GM21737 (cell line): ENCODE measurements around the gene MRAP.
A peak's percentile ranks its signal among the peaks of the same experiment; 100 is the strongest.
"Not testable (repeated sequence)": the region's sequence is repeated elsewhere in the genome, so short reads cannot be mapped to it uniquely, and the experiment has no call there.

Experiments
- ATAC-seq: cut with Tn5 transposase; IDR thresholded peaks from one replicate; pipeline ENCODE4 v1.9.1; 2021; ENCODE audit warnings: mild to moderate bottlenecking, moderate library complexity; ENCODE audit not compliant: unreplicated experiment

MRAP gene

DNA sequence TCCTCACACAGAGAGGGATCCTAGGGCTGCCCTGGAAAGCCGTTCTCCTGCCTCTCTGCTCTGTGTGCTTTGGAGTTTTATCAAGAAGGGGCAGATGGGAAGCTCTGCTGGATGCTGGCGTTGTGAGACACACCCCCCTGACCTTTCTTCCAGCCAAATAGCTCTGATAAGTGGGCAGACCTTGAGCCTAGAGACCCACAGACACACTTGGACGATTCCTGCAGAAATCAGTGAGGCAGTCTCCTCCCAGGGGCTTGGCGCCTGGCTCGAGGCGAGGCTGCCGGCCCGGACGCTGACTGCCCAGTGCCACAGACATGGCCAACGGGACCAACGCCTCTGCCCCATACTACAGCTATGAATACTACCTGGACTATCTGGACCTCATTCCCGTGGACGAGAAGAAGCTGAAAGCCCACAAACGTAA, at the start of gene MRAP:
Gene MRAP, plus strand, starts transcription at position 198 of the 424 bp plus-strand sequence. Its CDS starts 117 bp downstream, at position 315.
- ATAC-seq = no peak

DNA sequence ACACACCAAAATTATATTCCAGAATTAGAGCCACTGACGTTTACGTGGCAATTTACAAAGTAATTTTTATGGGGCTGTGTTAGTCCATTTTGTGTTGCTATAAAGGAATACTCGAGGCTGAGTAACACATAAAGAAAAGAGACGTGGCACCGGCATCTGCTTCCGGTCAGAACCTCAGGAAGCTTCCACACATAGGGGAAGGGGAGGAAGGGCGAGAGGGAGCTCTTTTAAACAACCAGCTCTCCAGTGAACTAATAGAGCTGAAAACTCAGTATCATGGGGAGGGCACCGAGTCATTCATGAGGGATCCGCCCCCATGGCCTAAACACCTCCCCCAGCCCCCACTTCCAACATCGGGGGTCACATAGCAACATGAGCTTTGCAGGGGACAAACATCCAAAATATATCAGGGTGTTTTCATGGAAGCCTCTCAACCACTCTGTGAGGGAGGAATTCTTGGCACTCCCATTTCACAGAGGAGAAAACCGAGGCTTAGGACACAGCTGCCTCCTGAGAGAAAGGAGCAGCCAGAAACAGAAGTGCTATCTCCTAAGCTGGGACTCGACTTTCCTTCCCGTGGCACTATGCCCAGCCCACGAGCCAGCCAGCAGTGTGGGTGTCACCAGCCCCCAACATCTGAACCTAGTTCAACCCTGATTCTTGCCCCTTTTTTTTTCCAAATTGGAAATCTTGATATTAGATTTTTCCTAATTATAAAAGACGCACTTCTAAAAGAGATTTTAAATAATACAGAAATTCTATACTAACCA, 49.0 kb upstream of the MRAP start:
- no peak for ATAC-seq

DNA sequence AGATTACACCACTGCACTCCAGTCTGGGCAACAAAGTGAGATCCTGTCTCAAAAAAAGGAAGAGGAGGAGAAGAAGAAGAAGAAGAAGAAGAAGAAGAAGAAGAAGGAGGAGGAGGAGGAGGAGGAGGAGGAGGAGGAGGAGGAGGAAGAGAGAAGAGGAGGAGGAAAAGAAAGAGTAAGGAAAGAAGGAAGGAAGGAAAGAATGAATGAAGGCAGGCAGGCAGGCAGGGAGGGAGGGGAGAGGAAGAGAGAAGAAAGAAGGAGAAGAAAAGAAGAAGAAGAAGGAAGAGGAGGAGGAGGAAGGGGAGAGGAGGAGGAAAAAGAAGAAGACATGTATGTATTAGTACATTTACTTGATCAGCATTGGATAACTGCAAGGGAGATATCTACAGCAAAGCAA, 46.5 kb upstream of the MRAP start:
- no peak for ATAC-seq

DNA sequence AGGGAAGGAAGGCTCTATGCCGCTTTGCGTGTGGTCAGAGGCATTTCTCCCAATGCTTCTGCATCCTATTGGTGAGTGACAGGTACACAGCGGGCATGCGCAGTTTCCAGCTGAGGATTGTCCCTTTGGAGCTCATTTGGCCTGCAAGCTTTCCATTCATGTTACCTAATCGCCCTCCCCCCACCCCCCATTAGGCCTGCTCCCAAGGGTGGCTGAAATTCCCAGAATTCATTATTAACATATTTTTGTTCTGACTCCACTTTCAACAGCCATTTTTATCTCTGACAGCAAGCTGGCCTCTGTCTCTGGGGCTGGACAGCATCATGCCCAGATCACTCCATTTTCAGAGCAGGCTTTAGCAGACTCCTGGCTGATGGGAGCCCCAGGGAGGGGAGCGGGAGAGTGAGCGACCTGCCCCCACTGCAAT, 45.4 kb upstream of the MRAP start:
- ATAC-seq = no peak

DNA sequence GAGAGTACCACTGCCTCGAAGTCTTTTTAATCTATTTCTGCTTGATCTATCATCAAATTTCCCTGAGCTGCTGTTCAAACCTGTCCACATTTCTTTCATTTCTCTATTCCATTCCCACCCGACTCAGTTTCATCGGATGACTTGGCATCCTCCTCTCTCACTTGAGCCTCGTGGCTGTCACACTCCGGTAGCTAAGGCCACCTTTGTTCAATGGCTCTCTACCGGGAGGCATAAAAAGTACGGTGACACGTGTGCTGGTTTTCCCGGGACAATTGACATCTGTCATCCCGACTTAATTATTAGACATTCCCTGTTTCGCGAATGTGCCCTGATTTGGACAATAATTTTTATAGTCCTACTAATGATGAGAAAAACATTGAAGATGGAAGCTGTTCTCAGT, 42.4 kb upstream of the MRAP start:
- no peak for ATAC-seq

DNA sequence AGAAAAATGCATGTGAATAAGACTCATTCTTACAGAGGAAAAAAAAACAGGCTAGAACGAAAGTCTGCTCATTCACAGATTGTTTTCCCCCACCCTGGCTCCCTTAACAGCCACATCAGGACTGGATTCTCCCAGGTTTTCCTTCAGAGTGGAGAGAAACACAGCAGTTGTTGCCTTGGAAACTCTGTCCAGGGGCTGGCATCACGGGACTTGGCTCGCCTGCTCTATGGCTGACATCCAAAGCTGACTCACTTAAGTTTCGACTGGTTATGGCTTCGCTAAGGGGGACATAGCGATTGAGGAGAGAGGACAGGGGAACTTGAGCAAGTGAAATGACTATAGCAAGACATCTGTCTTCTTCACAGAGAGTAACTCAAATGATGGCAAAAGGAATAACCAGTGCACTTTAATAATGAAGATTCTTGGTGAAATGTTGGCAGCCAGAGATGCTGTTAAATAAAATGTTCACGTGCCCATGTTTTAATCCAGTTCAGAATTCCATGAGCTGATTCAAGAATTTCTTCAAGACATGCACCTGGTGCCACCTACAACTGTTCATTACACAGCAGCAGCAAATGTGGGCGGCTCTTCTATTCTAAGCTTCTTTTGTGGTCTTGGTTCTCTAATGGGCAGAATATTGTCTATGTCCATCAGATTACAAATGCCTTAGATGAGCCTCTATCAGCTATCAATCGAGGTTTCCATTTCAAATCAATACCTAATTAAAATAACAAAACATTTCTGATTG, 41.6 kb upstream of the MRAP start:
- ATAC-seq = no peak

DNA sequence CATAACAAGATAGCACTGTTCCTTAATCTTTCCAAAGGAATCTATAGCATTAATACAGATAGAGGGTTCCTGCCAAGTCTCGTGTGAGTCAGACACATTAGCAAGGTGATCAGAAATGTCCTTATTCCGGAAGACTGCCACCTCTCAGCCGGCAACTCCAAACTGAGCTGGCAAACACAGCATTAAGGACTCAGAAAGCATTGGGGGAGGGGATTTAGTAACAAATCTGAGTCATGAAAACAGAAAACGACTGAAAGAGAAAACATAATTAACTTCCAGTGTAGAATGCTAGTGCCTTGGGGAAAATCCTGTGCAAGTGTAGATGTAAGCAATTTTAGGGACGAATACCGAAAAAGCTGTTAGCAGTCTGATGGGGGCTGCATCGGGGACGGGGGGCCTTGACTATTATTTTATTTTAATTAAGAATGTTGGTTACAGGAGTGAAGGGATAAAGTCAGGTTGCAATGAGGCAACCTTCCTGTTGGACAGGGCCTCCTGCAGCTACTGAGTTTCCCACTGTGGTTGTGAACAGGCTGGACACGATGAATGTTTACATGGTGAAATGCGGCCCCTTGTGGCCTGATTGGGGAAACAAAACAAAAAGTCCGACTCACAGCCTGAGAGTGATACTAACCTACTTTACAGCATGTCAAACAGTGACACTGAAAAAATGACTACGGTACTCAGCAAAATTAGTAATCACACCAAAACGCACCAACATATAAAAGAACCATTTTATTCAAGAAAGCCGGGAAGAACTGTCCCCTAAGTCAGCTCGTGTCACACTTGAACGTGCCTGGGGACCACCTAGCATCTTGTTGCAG, 40.5 kb upstream of the MRAP start:
- no peak for ATAC-seq

DNA sequence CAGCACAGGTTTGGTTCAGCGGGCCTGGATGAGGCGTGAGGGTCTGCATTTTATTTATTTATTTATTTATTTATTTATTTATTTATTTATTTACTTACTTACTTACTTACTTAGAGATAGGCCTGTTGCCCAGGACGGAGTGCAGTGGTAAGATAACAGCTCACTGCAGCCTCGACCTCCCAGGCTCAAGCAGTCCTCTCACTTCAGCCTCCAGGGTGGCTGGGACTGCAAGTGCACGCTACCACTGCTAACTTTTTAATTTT, 39.9 kb upstream of the MRAP start:
- ATAC-seq = not testable (repeated sequence)

DNA sequence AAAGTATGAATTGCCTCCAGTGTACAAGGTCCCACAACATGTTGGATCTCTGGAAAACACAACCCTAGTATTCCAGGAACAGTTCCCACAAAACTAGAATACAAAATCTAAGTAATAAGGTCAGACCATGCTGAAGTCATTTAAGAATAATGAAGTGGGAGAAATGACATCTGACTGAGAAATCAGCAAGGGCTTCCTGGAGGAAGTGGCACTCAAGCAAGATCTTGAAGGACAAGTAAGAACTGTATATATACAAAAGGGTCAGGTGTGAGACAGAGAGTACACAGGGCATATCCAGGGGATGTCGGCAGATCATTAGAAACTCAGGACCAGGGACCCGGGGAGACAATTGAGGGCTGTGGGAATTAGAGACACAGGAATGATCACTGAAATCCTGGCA, 38.5 kb upstream of the MRAP start:
- no peak for ATAC-seq

DNA sequence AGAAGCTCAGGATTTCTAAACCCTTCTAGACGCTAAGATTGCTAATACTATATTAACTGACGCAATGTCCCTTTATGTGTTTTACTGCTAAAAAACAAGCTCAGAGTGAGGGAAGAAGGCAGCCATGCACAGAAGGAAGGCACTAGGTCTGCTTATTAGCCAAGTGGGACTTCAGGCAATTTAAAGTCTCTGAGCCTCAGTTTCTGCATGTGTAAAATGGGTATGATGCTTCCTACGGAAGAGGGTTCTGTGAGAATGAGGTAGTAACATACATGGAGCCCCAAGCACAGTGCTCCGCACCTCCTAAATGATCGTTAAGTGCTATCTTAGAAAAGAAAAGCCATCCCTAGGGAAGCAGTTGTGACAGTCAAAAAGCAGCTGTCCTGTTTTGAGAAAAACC, 36.7 kb upstream of the MRAP start:
- no peak for ATAC-seq

DNA sequence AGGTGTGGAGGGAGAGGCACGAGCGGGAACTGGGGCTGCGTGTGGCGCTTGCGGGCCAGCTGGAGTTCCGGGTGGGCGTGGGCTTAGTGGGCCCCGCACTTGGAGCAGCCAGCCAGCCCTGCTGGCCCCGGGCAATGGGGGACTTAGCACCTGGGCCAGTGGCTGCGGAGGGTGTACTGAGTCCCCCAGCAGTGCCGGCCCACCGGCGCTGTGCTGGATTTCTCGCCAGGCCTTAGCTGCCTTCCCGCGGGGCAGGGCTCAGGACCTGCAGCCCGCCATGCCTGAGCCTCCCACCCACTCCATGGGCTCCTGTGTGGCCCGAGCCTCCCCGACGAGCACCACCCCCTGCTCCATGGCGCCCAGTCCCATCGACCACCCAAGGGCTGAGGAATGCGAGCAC, 33.3 kb upstream of the MRAP start:
- not testable (repeated sequence) for ATAC-seq

DNA sequence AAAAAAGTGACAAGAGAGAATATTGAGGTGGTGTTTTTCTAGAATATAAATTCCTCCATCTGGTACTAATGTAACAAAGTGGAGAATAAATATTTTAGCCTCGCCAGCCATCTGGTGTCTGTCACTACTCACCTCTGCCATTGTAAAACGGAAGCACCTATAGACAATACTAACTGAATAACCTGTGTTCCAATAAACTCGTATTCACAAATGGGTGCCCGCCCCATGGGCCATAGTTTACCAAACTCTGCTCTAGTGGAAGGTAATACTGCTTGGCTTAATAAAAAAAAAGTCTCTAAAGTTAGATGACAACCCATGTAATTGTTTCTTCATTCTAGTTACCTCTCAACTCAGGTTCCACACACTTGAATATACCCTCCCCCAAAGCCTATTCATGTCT, 27.9 kb upstream of the MRAP start:
- no peak for ATAC-seq

DNA sequence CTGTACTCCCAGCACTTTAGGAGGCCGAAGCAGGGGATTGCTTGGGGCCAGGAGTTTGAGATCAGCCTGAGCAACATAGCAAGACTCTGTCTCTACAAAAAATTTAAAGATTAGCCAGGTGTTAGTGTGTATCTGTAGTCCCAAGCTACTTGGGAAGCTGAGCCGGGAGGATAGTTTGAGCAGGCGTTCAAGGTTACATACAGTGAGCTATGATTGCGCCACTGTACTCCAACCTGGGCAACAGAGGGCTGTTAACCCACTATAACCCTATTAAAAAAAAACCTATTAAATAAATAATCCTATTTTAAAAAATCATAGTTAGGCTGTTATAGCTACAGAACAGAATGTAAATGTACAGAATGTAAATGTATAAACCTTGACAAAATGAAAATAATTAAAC, 22.0 kb upstream of the MRAP start:
- no peak for ATAC-seq

DNA sequence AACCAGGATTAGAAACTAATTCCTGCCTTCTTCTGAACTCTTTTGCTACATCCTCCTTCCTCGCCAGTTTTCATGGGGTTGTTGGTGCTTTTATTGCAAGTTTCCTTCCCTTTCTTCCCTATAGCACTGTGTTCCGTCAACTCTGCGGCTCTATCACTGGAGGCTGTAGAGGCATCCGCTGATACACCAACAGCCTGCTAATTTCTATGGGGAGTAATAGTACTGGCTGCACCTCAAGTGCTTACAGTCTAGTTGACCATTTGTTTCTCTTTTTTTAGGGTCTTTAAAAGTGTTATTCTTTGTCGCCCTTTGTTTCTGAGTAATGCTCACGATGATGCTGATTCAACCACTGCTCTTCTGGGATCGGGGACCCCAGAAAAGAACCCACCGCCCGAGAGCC, 20.6 kb upstream of the MRAP start:
- no peak for ATAC-seq

DNA sequence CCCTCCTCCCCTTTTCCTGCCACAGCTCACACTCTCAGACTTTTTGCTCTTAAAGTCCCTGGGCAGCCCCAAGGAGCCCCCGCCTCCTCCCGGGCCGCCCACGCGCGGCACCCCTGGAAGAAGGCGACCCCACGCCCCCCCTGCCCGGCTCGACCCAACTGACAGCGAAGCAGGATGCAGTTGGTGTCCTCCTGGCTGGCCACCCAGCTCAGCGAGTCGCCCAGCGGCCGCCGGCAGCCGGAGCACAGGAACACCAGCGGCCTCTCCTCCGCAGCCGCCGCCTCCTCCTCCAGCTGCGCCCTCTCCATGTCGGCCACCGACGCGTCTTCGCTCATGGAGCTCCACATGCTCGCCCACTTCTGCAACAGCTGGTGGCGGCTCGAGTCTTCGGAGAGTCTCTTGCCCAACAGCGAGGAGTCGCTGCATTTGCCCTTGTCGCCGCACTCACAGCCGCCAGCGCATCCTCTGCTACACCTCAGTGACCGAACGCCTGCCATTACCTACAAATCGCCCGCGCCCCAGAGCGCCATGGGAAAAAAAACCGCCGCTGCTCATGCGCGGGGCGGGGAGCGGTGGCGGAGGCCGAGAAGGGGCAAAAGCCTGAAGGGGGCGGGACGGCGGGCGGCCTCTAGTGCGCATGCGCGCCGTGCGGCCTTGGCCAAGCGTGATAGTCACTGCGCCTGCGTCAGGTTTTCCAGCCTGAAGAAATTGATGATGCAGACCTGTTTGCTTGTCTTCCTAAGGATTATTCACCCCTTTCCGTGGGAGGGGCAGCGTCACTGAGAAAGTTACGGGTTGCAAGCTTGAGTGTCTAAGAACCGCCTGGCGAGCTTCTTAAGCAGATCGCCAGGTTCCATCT, 19.9 kb upstream of the MRAP start, which contains the start of gene MIS18A:
Gene MIS18A, minus strand, starts transcription at position 532 of the 859 bp plus-strand sequence. Its CDS starts 35 bp downstream, at position 497.
- peak; percentile 93 for ATAC-seq

DNA sequence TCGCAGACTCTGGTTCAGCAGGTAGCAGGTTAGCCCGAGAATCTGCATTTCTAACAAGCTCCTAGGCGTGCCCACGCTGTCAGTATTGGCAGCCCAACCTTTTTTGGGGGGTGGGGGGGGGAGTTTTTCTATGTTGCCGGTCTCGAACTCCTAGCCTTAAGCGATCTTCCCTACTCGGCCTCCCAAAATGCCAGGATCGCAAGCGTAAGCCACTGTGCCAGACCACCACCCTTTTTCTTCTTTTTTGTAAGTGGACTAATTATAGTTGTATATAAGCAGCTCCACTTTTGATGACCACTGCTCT, 19.3 kb upstream of the MRAP start:
- peak; percentile 11 for ATAC-seq

DNA sequence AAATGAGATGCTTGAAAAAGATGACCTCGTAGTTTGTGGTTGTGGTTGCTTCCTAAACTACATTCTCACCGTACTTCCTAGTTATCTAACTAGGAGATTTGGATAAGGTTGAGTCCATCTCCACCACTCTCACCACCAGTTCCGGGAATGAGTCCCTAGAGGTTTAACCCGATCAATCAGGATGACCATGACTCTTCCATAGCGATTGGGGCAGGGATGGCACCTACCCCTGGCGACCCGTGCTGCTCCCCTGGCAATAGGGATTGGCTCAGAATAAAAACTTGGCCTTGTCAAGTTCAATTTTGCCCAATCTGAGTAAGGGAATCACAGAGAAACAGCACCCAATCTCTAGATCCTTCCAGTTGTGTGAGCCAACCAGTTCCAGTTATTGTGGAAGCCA, 17.1 kb upstream of the MRAP start:
- ATAC-seq = no peak

DNA sequence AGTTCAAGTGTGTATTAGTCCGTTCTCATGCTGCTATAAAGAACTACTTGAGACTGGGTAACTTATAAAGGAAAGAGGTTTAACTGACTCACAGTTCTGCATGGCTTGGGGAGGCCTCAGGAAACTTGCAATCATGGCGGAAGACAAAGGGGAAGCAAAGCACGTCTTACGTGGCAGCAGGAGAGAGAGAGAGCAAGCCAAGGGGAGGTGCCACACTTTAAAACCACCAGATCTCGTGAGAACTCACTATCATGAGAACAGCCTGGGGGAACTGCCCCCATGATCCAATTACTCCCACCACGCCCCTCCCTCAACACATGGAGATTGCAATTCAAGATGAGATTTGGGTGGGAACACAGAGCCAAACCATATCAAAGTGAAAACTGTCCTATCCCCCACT, 15.7 kb upstream of the MRAP start:
- ATAC-seq = no peak

DNA sequence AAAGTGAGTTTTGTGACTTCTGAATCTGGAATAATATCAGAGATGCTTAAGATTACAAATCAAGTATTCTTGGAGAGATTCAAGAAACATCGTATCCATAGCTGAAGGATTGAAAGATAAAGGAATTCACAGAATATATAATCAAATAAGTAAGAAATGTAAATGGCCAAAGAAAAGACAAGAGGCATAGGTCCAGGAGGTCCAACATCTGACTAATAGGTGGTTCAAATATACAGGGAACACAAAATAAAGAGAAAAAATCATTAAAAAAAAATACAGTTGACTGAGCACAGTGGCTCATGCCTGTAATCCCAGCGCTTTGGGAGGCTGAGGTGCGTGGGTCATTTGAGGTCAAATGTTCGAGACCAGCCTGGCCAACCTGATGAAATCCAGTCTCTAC, 13.2 kb upstream of the MRAP start:
- no peak for ATAC-seq

DNA sequence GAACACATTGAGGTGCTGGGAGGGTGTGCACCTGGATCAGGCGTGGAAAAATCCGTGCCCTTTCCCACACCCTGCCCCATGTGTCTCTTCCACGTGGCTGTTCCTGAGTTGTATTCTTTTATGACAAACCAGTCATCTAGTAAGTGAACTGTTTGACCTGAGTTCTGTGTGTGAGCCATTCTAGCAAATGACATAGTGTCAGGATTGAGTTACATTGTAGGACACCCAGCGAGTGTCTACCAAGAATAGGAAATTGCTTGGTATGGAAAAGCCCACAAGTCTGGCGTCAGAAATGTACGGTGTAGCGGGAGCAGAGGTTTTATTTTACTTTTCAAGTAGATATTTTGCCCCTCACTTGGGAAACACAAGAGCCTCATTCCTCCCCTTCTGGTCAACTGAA, 1.2 kb upstream of the MRAP start:
- no peak for ATAC-seq

DNA sequence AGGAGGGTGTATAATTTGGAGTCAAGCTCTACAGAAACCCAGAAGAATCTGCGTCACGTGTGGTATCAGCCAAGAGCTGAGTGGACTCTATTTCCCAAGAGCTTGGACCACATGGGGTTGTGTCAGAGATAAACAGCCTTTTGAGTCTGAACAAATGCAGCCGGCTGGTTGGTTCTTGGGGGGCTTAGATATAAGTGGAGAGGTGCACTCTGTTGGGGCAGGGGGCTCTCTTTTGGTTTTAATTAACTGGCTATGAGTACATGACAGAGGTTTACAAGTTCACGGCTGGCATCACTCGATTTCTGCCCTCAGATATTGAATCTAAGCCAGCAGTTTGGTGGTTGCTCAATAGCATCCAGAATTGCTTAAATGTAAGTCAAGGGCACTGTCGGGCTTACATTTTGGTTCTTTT, 501 bp upstream of the MRAP start:
- ATAC-seq = no peak
